HepG2 (cell line): ENCODE measurements around the gene WNK4. TPM values are rescaled to one million over a fixed set of nuclear protein-coding genes. Genes with fewer than 3 reads are reported as not detected.

Experiments used
- BRF2 ChIP-seq: sonication (generic); formaldehyde crosslinking; IDR thresholded peaks from 2 replicates; pipeline ENCODE4 v1.8.1; 2022; ENCODE audit warnings: mild to moderate bottlenecking, missing genetic modification reagents
- GTF3A ChIP-seq: sonication (generic); formaldehyde crosslinking; conservative IDR thresholded peaks from 2 replicates; pipeline ENCODE4 v1.4.0; 2020; ENCODE audit warnings: mild to moderate bottlenecking, missing genetic modification reagents
- HMGXB4 ChIP-seq, 2 experiments: sonication (generic) in 1 of 2; formaldehyde crosslinking in 1 of 2; IDR thresholded peaks; 2 replicates each; pipeline versions ENCODE4 v1.4.0 to v1.6.1; 2018 to 2020; ENCODE audit warnings: missing genetic modification reagents in 2 of 2, borderline replicate concordance in 1 of 2, low read depth in 1 of 2, mild to moderate bottlenecking in 1 of 2, missing biosample characterization in 1 of 2
- NFATC3 ChIP-seq: sonication (generic); formaldehyde crosslinking; IDR thresholded peaks from 2 replicates; pipeline ENCODE4 v1.5.1; 2020; ENCODE audit warnings: mild to moderate bottlenecking, missing genetic modification reagents
- NFKB2 ChIP-seq: sonication (generic); formaldehyde crosslinking; IDR thresholded peaks from 2 replicates; pipeline ENCODE4 v1.4.0; 2020; ENCODE audit warnings: missing genetic modification reagents, borderline replicate concordance
- RBM22 ChIP-seq: fragments of 200-400 bp; formaldehyde crosslinking; optimal IDR thresholded peaks from 2 replicates; pipeline ENCODE3; 2017; ENCODE audit warnings: mild to moderate bottlenecking, low read length, moderate library complexity
- SP140L ChIP-seq: sonication (generic); formaldehyde crosslinking; IDR thresholded peaks from 2 replicates; pipeline ENCODE4 v1.4.0; 2020; ENCODE audit warnings: missing genetic modification reagents, borderline replicate concordance
- TFDP2 ChIP-seq: sonication (generic); formaldehyde crosslinking; IDR thresholded peaks from 2 replicates; pipeline ENCODE4 v1.4.0; 2020; ENCODE audit warnings: missing genetic modification reagents
- ZFP41 ChIP-seq: sonication (generic); formaldehyde crosslinking; IDR thresholded peaks from 2 replicates; pipeline ENCODE4 v1.4.0; 2020; ENCODE audit warnings: mild to moderate bottlenecking, missing genetic modification reagents, borderline replicate concordance
- ZNF577 ChIP-seq: sonication (generic); formaldehyde crosslinking; IDR thresholded peaks from 2 replicates; pipeline ENCODE4 v1.4.0; 2020; ENCODE audit warnings: mild to moderate bottlenecking, low read depth, missing genetic modification reagents, borderline replicate concordance
- ZNF83 ChIP-seq: sonication (generic); formaldehyde crosslinking; IDR thresholded peaks from 2 replicates; pipeline ENCODE4 v1.4.0; 2020; ENCODE audit warnings: missing genetic modification reagents, mild to moderate bottlenecking, borderline replicate concordance
- polyA plus RNA-seq, 8 experiments: library from polyadenylated mRNA; depleted of rRNA in 3 of 8; stranded (reverse) in 7 of 8; unstranded in 1 of 8; fragments of >200 nt; fragmentation: Illumina TruSeq in 4 of 8; extraction: Trizol in 4 of 8; gene quantifications; 2 replicates each; pipeline versions ENCODE4 v1.2.1 to v1.2.3, GENCODE V29; 2011 to 2016; ENCODE audit warnings: low read depth in 4 of 8, missing spikeins in 1 of 8, mixed read lengths in 1 of 8; ENCODE audit not compliant: insufficient read depth in 1 of 8
- total RNA-seq, 5 experiments: library from RNA; depleted of rRNA; stranded (reverse); fragments of >200 nt; fragmentation: Illumina TruSeq; extraction: Trizol; gene quantifications; 2 replicates each; pipeline ENCODE4 v1.2.3, GENCODE V29; 2016; ENCODE audit warnings: low read depth in 1 of 5
- TF ChIP-seq, protein P1 (sequence below): IDR thresholded peaks from 2 replicates; pipeline ENCODE4 v1.4.0; 2020; ENCODE audit warnings: mild to moderate bottlenecking, missing genetic modification reagents
- TF ChIP-seq, protein P2 (sequence below): sonication (generic); formaldehyde crosslinking; conservative IDR thresholded peaks from 2 replicates; pipeline ENCODE4 v1.4.0; 2020; ENCODE audit warnings: missing genetic modification reagents
- TF ChIP-seq, protein P3 (sequence below): sonication (generic); formaldehyde crosslinking; IDR thresholded peaks from 2 replicates; pipeline ENCODE4 v1.4.0; 2020; ENCODE audit warnings: missing genetic modification reagents, mild to moderate bottlenecking, borderline replicate concordance

Gene WNK4
- total and polyA plus RNA-seq, 2 of the 13 experiments (the other 11 are each of a cell fraction or from before 2014, with no cell fraction given), result 2.7 to 13.7 TPM

- TF ChIP-seq, protein P1, sequence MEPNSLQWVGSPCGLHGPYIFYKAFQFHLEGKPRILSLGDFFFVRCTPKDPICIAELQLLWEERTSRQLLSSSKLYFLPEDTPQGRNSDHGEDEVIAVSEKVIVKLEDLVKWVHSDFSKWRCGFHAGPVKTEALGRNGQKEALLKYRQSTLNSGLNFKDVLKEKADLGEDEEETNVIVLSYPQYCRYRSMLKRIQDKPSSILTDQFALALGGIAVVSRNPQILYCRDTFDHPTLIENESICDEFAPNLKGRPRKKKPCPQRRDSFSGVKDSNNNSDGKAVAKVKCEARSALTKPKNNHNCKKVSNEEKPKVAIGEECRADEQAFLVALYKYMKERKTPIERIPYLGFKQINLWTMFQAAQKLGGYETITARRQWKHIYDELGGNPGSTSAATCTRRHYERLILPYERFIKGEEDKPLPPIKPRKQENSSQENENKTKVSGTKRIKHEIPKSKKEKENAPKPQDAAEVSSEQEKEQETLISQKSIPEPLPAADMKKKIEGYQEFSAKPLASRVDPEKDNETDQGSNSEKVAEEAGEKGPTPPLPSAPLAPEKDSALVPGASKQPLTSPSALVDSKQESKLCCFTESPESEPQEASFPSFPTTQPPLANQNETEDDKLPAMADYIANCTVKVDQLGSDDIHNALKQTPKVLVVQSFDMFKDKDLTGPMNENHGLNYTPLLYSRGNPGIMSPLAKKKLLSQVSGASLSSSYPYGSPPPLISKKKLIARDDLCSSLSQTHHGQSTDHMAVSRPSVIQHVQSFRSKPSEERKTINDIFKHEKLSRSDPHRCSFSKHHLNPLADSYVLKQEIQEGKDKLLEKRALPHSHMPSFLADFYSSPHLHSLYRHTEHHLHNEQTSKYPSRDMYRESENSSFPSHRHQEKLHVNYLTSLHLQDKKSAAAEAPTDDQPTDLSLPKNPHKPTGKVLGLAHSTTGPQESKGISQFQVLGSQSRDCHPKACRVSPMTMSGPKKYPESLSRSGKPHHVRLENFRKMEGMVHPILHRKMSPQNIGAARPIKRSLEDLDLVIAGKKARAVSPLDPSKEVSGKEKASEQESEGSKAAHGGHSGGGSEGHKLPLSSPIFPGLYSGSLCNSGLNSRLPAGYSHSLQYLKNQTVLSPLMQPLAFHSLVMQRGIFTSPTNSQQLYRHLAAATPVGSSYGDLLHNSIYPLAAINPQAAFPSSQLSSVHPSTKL (CRISPR knock-in tag), result peak; percentile 71
- no peak for TF ChIP-seq BRF2 (CRISPR knock-in tag)
- TF ChIP-seq, protein P2, sequence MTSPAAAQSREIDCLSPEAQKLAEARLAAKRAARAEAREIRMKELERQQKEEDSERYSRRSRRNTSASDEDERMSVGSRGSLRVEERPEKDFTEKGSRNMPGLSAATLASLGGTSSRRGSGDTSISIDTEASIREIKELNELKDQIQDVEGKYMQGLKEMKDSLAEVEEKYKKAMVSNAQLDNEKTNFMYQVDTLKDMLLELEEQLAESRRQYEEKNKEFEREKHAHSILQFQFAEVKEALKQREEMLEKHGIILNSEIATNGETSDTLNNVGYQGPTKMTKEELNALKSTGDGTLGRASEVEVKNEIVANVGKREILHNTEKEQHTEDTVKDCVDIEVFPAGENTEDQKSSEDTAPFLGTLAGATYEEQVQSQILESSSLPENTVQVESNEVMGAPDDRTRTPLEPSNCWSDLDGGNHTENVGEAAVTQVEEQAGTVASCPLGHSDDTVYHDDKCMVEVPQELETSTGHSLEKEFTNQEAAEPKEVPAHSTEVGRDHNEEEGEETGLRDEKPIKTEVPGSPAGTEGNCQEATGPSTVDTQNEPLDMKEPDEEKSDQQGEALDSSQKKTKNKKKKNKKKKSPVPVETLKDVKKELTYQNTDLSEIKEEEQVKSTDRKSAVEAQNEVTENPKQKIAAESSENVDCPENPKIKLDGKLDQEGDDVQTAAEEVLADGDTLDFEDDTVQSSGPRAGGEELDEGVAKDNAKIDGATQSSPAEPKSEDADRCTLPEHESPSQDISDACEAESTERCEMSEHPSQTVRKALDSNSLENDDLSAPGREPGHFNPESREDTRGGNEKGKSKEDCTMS (CRISPR knock-in tag), result no peak
- TF ChIP-seq, protein P3, sequence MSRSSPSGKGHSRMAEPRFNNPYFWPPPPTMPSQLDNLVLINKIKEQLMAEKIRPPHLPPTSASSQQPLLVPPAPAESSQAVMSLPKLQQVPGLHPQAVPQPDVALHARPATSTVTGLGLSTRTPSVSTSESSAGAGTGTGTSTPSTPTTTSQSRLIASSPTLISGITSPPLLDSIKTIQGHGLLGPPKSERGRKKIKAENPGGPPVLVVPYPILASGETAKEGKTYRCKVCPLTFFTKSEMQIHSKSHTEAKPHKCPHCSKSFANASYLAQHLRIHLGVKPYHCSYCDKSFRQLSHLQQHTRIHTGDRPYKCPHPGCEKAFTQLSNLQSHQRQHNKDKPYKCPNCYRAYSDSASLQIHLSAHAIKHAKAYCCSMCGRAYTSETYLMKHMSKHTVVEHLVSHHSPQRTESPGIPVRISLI (CRISPR knock-in tag), result no peak; the same call in 1 of the 2 replicates
- TF ChIP-seq ZNF83 (CRISPR knock-in tag), result peak; percentile 92; the same call in 1 of the 2 replicates
- peak; percentile 98 for TF ChIP-seq NFKB2 (CRISPR knock-in tag)
- TF ChIP-seq RBM22, result no peak
- TF ChIP-seq NFATC3, result peak; percentile 97
- TF ChIP-seq SP140L (CRISPR knock-in tag), result no peak; the same call in 1 of the 2 replicates
- TF ChIP-seq ZFP41 (CRISPR knock-in tag), result no peak
- peak; percentile 99 for TF ChIP-seq TFDP2 (CRISPR knock-in tag)
- TF ChIP-seq HMGXB4 (CRISPR knock-in tag; IDR thresholded peaks at IDR 0.05; ENCODE audit: borderline replicate concordance in 1 of 2, low read depth in 1 of 2), result peak; percentile 93 to 94
- peak; percentile 83; the same call in 1 of the 2 replicates for TF ChIP-seq GTF3A (CRISPR knock-in tag)
- no peak for TF ChIP-seq ZNF577
Measured at GRCh38 chr17:42798383-42799380, 18.3 kb downstream of the WNK4 start, which contains the start of the genes CNTD1 and COA3 (continued).
